EH (cell line): ENCODE results near the gene CHRNA10.
A peak's percentile ranks its signal among the peaks of the same experiment; 100 is the strongest.

Experiments used
- DNase-seq: peaks from one replicate; pipeline ENCODE4 v3.0.0-alpha.2; 2015; ENCODE audit warnings: low read depth

Gene CHRNA10

GRCh38 chr11:3632070-3632660 lies 39.0 kb downstream of the CHRNA10 start:
- DNase-seq: no peak

DNA sequence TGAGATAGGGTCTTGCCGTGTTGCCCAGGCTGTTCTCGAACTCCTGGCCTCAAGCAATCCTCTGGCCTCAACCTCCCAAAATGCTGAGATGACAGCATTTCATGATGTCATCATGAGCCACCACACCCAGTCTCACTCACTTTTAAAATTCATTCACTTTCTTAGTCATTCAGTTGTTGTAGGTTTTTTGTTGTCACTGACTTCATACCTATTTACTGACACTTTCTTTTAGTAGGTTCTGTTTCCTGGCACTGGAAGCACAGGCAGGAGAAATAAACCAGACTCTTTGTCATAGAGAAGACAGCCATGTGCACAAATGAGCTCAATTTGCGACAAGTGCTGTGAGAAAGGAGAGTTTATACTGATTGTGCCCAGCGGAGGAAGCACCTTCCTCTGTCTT lies 39.9 kb downstream of the CHRNA10 start:
- DNase-seq: no peak

DNA sequence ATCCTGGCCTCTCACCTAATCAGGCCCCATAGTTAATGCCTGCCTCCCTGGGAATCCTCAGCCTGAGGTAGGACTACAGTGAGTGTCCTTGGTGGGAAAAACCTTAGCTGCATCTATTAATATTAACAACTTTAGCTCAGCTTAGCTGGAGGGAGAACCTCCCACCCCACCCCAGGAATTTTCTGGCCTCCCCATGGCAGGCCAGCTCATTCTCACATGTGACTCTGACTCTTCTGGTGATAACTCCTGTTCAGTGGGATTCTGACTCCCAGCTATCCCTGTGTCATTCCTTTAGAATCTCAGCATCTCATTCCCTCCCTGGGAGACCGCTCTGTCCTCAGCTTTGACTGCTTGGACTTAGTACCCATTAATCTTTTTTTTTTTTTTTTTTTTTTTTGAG lies 43.9 kb downstream of the CHRNA10 start:
- peak; percentile 89 for DNase-seq

GRCh38 chr11:3626250-3626960 lies 44.8 kb downstream of the CHRNA10 start:
- DNase-seq: no peak

DNA sequence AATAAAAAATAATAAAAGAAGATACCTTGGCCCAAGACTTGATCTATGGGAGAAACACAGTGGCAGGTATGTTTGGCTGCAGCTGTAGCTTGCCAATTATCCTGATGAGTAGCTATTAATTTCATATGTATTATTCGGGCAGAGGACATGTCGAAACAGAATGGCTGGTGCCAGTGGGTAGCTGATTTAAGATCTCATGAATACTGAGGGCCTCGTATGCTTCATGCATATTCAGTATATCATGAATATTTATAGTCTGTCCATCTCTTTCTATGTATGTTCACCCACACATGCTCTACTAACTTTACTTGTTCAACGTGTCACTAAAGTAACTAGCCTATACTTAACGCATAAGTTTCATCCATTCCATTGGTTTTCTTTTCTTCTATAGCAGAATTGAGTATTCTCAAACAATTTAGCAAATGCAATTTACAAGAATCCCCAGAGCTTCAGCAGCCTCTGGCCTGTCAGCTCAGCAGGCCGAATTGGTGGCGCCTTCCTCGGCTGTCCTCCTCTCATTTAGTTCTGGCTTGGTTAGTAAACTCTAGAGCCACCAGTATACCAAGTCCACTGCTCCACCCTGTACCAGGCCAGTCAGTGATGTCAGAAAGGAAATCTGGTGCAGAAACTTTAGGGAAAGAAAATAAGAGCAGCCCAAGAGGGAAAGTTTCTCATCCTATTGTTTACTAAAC lies 47.3 kb downstream of the CHRNA10 start:
- DNase-seq: no peak

DNA sequence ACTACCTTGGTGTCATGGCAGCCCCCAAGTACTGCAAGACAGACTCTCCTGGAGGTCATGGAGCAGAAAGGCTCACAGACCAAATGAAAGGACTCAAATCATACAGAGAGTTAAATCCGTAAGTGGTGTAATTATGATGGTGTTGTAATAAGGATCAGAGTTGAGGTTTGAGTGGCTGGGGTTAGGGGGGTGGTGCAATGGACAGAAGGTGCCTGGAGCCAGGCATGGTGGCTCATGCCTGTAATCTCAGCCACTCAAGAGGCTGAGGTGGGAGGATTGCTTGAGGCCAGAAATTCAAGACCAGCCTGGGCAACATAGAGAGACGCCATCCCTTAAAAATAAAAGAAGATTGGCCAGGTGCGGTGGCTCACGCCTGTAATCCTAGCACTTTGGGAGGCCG lies 48.1 kb downstream of the CHRNA10 start:
- no peak for DNase-seq

- DNase-seq: no peak
Observed at GRCh38 chr11:3622521-3622920, 48.7 kb downstream of the CHRNA10 start.

- DNase-seq: no peak
Observed at GRCh38 chr11:3617990-3618389, 53.2 kb downstream of the CHRNA10 start.

GRCh38 chr11:3616721-3617460 lies 54.3 kb downstream of the CHRNA10 start:
- no peak for DNase-seq

- DNase-seq: no peak
Observed at GRCh38 chr11:3615998-3616397, 55.2 kb downstream of the CHRNA10 start.
